Gastrocnemius medialis (tissue), 4 donors: ENCODE results near the gene FABP2. TPM values are rescaled to one million over a fixed set of nuclear protein-coding genes. Genes with fewer than 3 reads are reported as not detected.

Experiments
- ATAC-seq, 2 donors: fragments of 150-250 bp; one replicate each; pipeline ENCODE4 v1.9.1; 2016
- DNase-seq, 2 donors: peaks; one replicate each; pipeline ENCODE4 v3.0.0-alpha.2; 2019
- H3K27ac ChIP-seq, 4 donors: fragments of 200-600 bp; sonication (generic); 1 replicate in 1 of 4; 2 replicates in 3 of 4; pipeline ENCODE4 v1.5.1; 2016 to 2018; ENCODE audit warnings: mild to moderate bottlenecking in 2 of 4, moderate library complexity in 1 of 4
- H3K27me3 ChIP-seq, 3 donors: fragments of 200-600 bp; sonication (generic) in 2 of 3; 1 replicate in 1 of 3; 2 replicates in 2 of 3; pipeline versions ENCODE4 v1.5.1 to v1.6.0; 2016 to 2019; ENCODE audit warnings: mild to moderate bottlenecking in 1 of 3, moderate library complexity in 1 of 3
- H3K36me3 ChIP-seq, 2 donors: fragments of 200-600 bp; sonication (generic) in 1 of 2; one replicate each; pipeline ENCODE4 v1.5.1; 2017 to 2018
- H3K4me1 ChIP-seq, 2 donors: fragments of 200-600 bp; sonication (generic) in 1 of 2; one replicate each; pipeline ENCODE4 v1.5.1; 2016 to 2017; ENCODE audit warnings: mild to moderate bottlenecking in 2 of 2
- H3K4me3 ChIP-seq, 4 donors: fragments of 200-600 bp; sonication (generic) in 3 of 4; 1 replicate in 1 of 4; 2 replicates in 3 of 4; pipeline ENCODE4 v1.5.1; 2016 to 2019; ENCODE audit warnings: mild to moderate bottlenecking in 2 of 4
- H3K9me3 ChIP-seq, 3 donors: fragments of 200-600 bp; sonication (generic) in 2 of 3; 1 replicate in 1 of 3; 2 replicates in 2 of 3; pipeline ENCODE4 v1.5.1; 2016 to 2019
- CTCF ChIP-seq, 5 experiments: fragments of 450-650 bp in 3 of 5; fragments of 200-600 bp in 2 of 5; sonication (generic) in 2 of 5; IDR thresholded peaks in 4 of 5; conservative IDR thresholded peaks in 1 of 5; 1 replicate in 4 of 5; 2 replicates in 1 of 5; pipeline ENCODE4 v1.5.1; 2016 to 2019; ENCODE audit warnings: antibody characterized with exemption in 5 of 5, mild to moderate bottlenecking in 3 of 5, moderate library complexity in 3 of 5
- POLR2A ChIP-seq, 2 donors: fragments of 450-650 bp; IDR thresholded peaks; one replicate each; pipeline ENCODE4 v1.6.1; 2017; ENCODE audit warnings: antibody characterized with exemption in 2 of 2, mild to moderate bottlenecking in 2 of 2, moderate library complexity in 2 of 2
- in situ Hi-C, 4 donors: fragments of 200-750 bp; cut with MboI; loops; one replicate each; pipeline versions ENCODE4 v1.15.0 to v1.8.0; 2017; ENCODE audit warnings: low sequenced_read_pairs in 4 of 4
- intact Hi-C: fragments of 100-400 bp; cut with DNase I; formaldehyde crosslinking; loops from one replicate; pipeline ENCODE4 v1.15.1; 2023; ENCODE audit warnings: low total_unique reads
- total RNA-seq, 4 donors: library from RNA; depleted of rRNA; stranded (reverse); fragments of >200 nt; gene quantifications; one replicate each; pipeline versions ENCODE4 v1.1.0 to v1.2.3, GENCODE V29; 2016

Gene FABP2
- total RNA-seq, 4 donors from 2014 or later, result 0.15 TPM; not detected in 3

DNA sequence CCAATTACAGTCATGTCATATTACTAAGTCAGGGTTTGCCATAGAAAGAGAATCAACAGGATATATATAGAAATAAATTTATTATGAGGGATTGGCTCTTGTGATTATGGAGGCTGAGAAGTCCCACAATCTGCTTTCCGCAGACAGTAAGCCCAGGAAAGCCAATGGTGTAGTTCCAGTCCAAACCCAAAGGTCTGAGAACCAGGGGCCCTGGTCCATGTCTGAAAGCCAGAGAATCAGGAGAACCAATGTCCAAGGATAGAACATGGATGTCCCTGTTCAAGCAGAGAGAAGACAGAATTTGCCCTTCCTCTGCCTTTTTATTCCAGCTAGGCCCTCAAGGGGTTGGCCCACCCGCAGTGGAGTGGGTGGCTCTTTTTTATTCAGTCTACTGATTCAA lies 25.6 kb downstream of the FABP2 start:
- Histone ChIP-seq H3K4me3 (no peak overlapping the region), H3K27me3 (no peaks in the 10 kb centered on the region), H3K36me3 (peaks cover 3 to 34% of the 10 kb centered on the region in 2 donors), H3K9me3 (no peaks in the 10 kb centered on the region), H3K27ac (no peak overlapping the region), H3K4me1 (peaks cover 25 to 28% of the 10 kb centered on the region in 2 donors)
- ATAC-seq, result no peak
- DNase-seq, result no peak
- intact Hi-C loops (no loop called here), in situ Hi-C loops (loop anchor here in 3 of 4 donors (10.0 to 25.0 kb wide), 2 partner anchors 252 to 534 kb away; no protein-coding TSS in a partner anchor)
- TF ChIP-seq CTCF (IDR thresholded peaks at IDR 0.05 in 4 of 5, conservative IDR thresholded peaks at IDR 0.05 in 1 of 5), result no peak
- no peak for TF ChIP-seq POLR2A (IDR thresholded peaks at IDR 0.05)

GRCh38 chr4:119290598-119290997 lies 31.3 kb downstream of the FABP2 start:
- H3K4me1 ChIP-seq, result peaks cover 22 to 29% of the 10 kb centered on the region in 2 donors
- in situ Hi-C loops, result loop anchor here (5.0 to 25.0 kb wide), 3 partner anchors 246 to 528 kb away; no protein-coding TSS in a partner anchor
- H3K27me3 ChIP-seq, result no peaks in the 10 kb centered on the region
- intact Hi-C loops, result no loop called here
- TF ChIP-seq POLR2A (IDR thresholded peaks at IDR 0.05), result no peak
- no peak for TF ChIP-seq CTCF (IDR thresholded peaks at IDR 0.05 in 4 of 5, conservative IDR thresholded peaks at IDR 0.05 in 1 of 5)
- peaks cover 0 to 26% of the 10 kb centered on the region in 2 donors for H3K36me3 ChIP-seq
- no peaks in the 10 kb centered on the region for H3K9me3 ChIP-seq
- H3K4me3 ChIP-seq, result no peak overlapping the region
- no peak for ATAC-seq
- no peak for DNase-seq
- H3K27ac ChIP-seq, result peak overlapping the region in 2 of 4 donors; percentile 16 to 25

DNA sequence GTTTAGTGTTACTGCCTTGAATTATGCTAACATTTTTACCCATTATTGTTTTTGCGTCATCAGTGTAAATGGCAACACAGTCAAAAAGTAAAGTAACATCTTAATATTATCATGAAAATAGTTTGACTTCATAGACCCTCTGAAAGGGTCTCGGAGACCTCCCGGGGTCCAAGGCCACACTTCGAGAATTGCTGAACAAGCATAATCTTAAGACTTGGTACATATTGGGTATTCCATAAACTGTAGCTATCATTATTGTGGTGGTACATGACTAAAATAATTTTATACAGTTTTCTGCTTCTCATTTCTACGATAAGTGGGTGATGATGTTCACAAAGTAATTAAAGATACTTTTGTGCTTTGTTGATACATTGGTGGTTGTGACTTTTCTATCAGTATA lies 32.6 kb downstream of the FABP2 start:
- DNase-seq (no peak), ATAC-seq (no peak)
- Histone ChIP-seq H3K4me3 (no peak overlapping the region), H3K27me3 (no peaks in the 10 kb centered on the region), H3K36me3 (peaks cover 0 to 26% of the 10 kb centered on the region in 2 donors), H3K27ac (no peak overlapping the region), H3K9me3 (no peaks in the 10 kb centered on the region), H3K4me1 (peaks cover 34 to 42% of the 10 kb centered on the region in 2 donors)
- in situ Hi-C loops (loop anchor here in 3 of 4 donors (5.0 to 25.0 kb wide), 3 partner anchors 305 to 527 kb away; no protein-coding TSS in a partner anchor), intact Hi-C loops (loop anchor here (5.0 to 10.0 kb wide), 2 partner anchors 202 to 545 kb away; no protein-coding TSS in a partner anchor)
- TF ChIP-seq POLR2A (IDR thresholded peaks at IDR 0.05) (no peak), CTCF (IDR thresholded peaks at IDR 0.05 in 4 of 5, conservative IDR thresholded peaks at IDR 0.05 in 1 of 5) (no peak)

- no peaks in the 10 kb centered on the region for H3K9me3 ChIP-seq
- peak; percentile 73 to 80 for ATAC-seq
- peaks cover 0 to 5% of the 10 kb centered on the region in 2 donors for H3K36me3 ChIP-seq
- intact Hi-C loops (loop anchor here (2.0 to 10.0 kb wide), 4 partner anchors 199 to 542 kb away; no protein-coding TSS in a partner anchor), in situ Hi-C loops (loop anchor here in 3 of 4 donors (5.0 to 25.0 kb wide), 3 partner anchors 302 to 524 kb away; no protein-coding TSS in a partner anchor)
- TF ChIP-seq POLR2A (IDR thresholded peaks at IDR 0.05), result no peak
- peak; percentile 48 to 77 (median 64) for TF ChIP-seq CTCF (IDR thresholded peaks at IDR 0.05 in 4 of 5, conservative IDR thresholded peaks at IDR 0.05 in 1 of 5)
- H3K4me1 ChIP-seq, result peaks cover 57 to 62% of the 10 kb centered on the region in 2 donors
- peak in 1 of 2 donors; percentile 28 for DNase-seq
- peak overlapping the region; percentile 64 to 77 (median 69) for H3K27ac ChIP-seq
- H3K4me3 ChIP-seq, result peak overlapping the region in 1 of 4 donors; percentile 6
- no peaks in the 10 kb centered on the region for H3K27me3 ChIP-seq
Measured at GRCh38 chr4:119286377-119287002, 35.4 kb downstream of the FABP2 start.
